Measurements from ENCODE around the gene ZNF618. TPM values are rescaled to one million over a fixed set of nuclear protein-coding genes. Genes with fewer than 3 reads are reported as not detected.

ZNF618 gene
- total RNA-seq, 1 experiment from 2014 or later, result 29.4 TPM

- no peaks in the 10 kb centered on the region for H3K36me3 ChIP-seq (ENCODE audit: insufficient read depth, low read length, poor library complexity, severe bottlenecking)
- POLR2A ChIA-PET (ENCODE audit: low non-redundant PET), result no interaction called here
- no peaks in the 10 kb centered on the region for H3K9me3 ChIP-seq (ENCODE audit: low read depth, low read length, poor library complexity, severe bottlenecking)
- CTCF ChIA-PET, result no interaction called here
- H3K27ac ChIP-seq (ENCODE audit: low read depth, low read length, poor library complexity, severe bottlenecking), result no peak overlapping the region
- no peak for DNase-seq (ENCODE audit: low spot score)
- no peaks in the 10 kb centered on the region for H3K27me3 ChIP-seq (replicated peaks; ENCODE audit: insufficient read depth, low read depth, low read length, poor library complexity)
- H3K4me3 ChIP-seq (ENCODE audit: low read depth, low read length, poor library complexity, severe bottlenecking), result no peak overlapping the region
- intact Hi-C loops (cut with micrococcal nuclease; ENCODE audit: unreplicated experiment), result no loop called here
- no peaks in the 10 kb centered on the region for H3K4me1 ChIP-seq (ENCODE audit: insufficient read depth, low read length, poor library complexity, severe bottlenecking)
- no TSS peak for BruUV-seq (replicated peaks)
- no peak for TF ChIP-seq EZH2 (IDR thresholded peaks at IDR 0.05; ENCODE audit: borderline replicate concordance, low read depth, low read length, poor library complexity, severe bottlenecking)
- TF ChIP-seq CTCF (conservative IDR thresholded peaks at IDR 0.05; ENCODE audit: low read depth, low read length), result no peak
Observed at GRCh38 chr9:113987526-113987925, 111.4 kb downstream of the ZNF618 start.

GRCh38 chr9:113988385-113989016, 112.4 kb downstream of the ZNF618 start:
- Histone ChIP-seq H3K36me3 (ENCODE audit: insufficient read depth, low read length, poor library complexity, severe bottlenecking) (no peaks in the 10 kb centered on the region), H3K4me3 (ENCODE audit: low read depth, low read length, poor library complexity, severe bottlenecking) (no peak overlapping the region), H3K27me3 (replicated peaks; ENCODE audit: insufficient read depth, low read depth, low read length, poor library complexity) (no peaks in the 10 kb centered on the region), H3K4me1 (ENCODE audit: insufficient read depth, low read length, poor library complexity, severe bottlenecking) (peaks cover 2% of the 10 kb centered on the region), H3K9me3 (ENCODE audit: low read depth, low read length, poor library complexity, severe bottlenecking) (no peaks in the 10 kb centered on the region), H3K27ac (ENCODE audit: low read depth, low read length, poor library complexity, severe bottlenecking) (no peak overlapping the region)
- no peak for DNase-seq (ENCODE audit: low spot score)
- intact Hi-C loops (cut with micrococcal nuclease; ENCODE audit: unreplicated experiment), result no loop called here
- no TSS peak for BruUV-seq (replicated peaks)
- TF ChIP-seq EZH2 (IDR thresholded peaks at IDR 0.05; ENCODE audit: borderline replicate concordance, low read depth, low read length, poor library complexity, severe bottlenecking), result no peak
- TF ChIP-seq CTCF (conservative IDR thresholded peaks at IDR 0.05; ENCODE audit: low read depth, low read length), result no peak
- CTCF ChIA-PET, result no interaction called here
- POLR2A ChIA-PET (ENCODE audit: low non-redundant PET), result no interaction called here

- no peak for DNase-seq (ENCODE audit: low spot score)
- intact Hi-C loops (cut with micrococcal nuclease; ENCODE audit: unreplicated experiment), result no loop called here
- BruUV-seq (replicated peaks), result no TSS peak
- ChIA-PET POLR2A (ENCODE audit: low non-redundant PET) (no interaction called here), CTCF (no interaction called here)
- no peak overlapping the region for H3K4me3 ChIP-seq (ENCODE audit: low read depth, low read length, poor library complexity, severe bottlenecking)
- no peak for TF ChIP-seq EZH2 (IDR thresholded peaks at IDR 0.05; ENCODE audit: borderline replicate concordance, low read depth, low read length, poor library complexity, severe bottlenecking)
- H3K4me1 ChIP-seq (ENCODE audit: insufficient read depth, low read length, poor library complexity, severe bottlenecking), result peaks cover 9% of the 10 kb centered on the region
- no peak overlapping the region for H3K27ac ChIP-seq (ENCODE audit: low read depth, low read length, poor library complexity, severe bottlenecking)
- no peaks in the 10 kb centered on the region for H3K36me3 ChIP-seq (ENCODE audit: insufficient read depth, low read length, poor library complexity, severe bottlenecking)
- H3K27me3 ChIP-seq (replicated peaks; ENCODE audit: insufficient read depth, low read depth, low read length, poor library complexity), result no peaks in the 10 kb centered on the region
- no peaks in the 10 kb centered on the region for H3K9me3 ChIP-seq (ENCODE audit: low read depth, low read length, poor library complexity, severe bottlenecking)
Observed at GRCh38 chr9:113989017-113989713, 113.1 kb downstream of the ZNF618 start.

Measured in A673 (cell line).